Stomach (tissue), 4 donors: ENCODE results near the gene BNIP3.

ENCODE experiments used
- CTCF ChIP-seq, 7 experiments: fragments of 450-650 bp in 4 of 7; fragments of 200-600 bp in 3 of 7; sonication (generic) in 3 of 7; IDR thresholded peaks; one replicate each; pipeline ENCODE4 v1.5.1; 2016 to 2019; ENCODE audit warnings: antibody characterized with exemption in 7 of 7, control low read depth in 2 of 7, mild to moderate bottlenecking in 1 of 7
- EP300 ChIP-seq: sonication (generic); formaldehyde crosslinking; IDR thresholded peaks from one replicate; pipeline ENCODE4 v1.6.1; 2017; ENCODE audit warnings: antibody characterized with exemption

GRCh38 chr10:132007681-132008080 lies 26.0 kb upstream of the BNIP3 start:
- TF ChIP-seq EP300, result no peak
- TF ChIP-seq CTCF (IDR thresholded peaks at IDR 0.05), result no peak
